HG03575 (cell line): ENCODE measurements around the gene RAB3IL1.

ENCODE experiments used
- ATAC-seq: cut with Tn5 transposase; IDR thresholded peaks from one replicate; pipeline ENCODE4 v1.9.1; 2021; ENCODE audit not compliant: unreplicated experiment, insufficient number of reproducible peaks, low FRiP score; ENCODE audit errors: extremely low read depth

Gene RAB3IL1

GRCh38 chr11:61923166-61924063 is 6.0 kb upstream of the RAB3IL1 start:
- no peak for ATAC-seq

DNA sequence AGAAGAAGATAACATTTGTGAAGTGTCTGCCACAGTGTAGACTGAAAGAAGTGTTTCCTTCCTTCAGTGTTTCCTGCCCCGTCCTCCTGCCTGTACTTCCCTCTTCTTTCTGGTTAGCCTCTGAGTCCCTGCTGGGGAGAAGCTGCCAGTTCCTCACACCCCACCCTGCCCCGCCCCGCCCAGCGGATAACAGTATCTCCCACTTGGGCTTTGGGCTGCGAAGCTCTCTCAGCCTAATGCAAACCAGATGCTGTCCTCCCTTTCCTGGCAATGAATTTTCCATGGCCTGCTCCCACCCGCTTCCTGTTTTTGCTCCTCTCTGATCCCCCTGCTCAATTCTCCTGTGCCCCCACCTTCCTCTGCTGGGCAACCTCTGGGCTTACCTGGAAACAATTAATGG is 5.2 kb upstream of the RAB3IL1 start:
- no peak for ATAC-seq

DNA sequence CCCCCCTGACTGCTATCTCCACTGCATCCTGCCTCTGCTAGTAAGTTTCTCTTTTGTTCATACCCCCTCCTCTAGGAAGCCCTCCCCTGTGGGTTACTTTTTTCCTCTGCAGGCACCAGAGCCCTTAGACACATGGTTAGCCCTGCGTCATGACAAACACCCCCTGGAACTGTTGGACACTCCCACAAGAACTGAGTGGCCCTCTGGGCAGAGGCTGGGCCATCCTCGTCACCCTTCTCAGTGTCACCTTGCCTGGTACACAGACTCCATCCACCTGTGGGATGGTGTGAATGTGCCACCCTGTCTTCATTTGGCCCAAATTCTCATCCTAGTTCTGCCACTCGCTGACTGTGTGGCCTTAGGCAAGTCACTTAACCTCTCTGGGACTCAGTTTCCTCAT is 4.1 kb upstream of the RAB3IL1 start:
- no peak for ATAC-seq

DNA sequence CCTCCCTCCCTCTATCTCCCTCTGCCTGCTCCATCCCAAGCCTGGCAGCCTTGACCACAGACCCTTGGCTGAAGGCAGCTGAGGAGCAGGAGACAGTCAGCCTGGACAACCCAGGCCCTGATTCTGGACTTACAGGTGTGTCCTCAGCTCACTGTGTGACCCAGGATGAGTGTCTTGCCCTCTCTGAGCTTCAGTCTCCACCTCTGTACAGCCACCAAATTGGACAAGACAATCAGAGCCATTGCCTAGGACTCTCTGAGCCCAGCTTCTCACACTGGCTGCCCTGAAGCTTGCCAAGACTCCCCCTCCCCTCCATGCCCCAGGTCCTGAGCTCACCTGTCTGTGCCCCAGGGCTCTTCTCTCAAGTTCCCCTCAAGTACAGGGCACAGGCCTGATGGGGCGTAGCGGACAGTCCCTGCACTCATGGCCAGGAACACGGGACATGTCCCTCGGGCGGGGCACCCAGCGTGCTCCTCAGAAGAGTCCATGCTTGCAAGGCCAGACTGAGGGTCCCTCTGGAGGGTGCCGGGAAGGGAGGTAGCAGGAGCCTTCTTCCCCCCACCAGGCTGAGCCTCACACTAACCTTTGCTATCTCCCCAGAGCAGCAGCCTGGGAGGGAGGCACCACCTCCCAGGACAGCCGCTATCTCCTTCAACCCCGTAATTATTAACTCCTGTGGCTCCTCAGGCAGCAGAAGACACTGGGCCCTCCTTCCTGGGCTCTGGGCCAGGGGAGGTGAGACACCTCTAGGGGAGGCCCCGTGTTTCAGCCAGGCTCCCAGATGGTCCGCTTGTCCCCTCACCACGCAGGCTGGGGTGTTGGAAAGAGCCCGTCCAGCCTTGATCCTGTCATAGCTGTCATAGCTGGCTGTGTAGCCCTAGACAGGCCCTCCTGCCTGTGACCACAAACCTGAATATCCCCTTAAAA is 2.6 kb upstream of the RAB3IL1 start:
- ATAC-seq = no peak

- ATAC-seq = no peak
Measured at GRCh38 chr11:61918938-61919704, 1.8 kb upstream of the RAB3IL1 start.

DNA sequence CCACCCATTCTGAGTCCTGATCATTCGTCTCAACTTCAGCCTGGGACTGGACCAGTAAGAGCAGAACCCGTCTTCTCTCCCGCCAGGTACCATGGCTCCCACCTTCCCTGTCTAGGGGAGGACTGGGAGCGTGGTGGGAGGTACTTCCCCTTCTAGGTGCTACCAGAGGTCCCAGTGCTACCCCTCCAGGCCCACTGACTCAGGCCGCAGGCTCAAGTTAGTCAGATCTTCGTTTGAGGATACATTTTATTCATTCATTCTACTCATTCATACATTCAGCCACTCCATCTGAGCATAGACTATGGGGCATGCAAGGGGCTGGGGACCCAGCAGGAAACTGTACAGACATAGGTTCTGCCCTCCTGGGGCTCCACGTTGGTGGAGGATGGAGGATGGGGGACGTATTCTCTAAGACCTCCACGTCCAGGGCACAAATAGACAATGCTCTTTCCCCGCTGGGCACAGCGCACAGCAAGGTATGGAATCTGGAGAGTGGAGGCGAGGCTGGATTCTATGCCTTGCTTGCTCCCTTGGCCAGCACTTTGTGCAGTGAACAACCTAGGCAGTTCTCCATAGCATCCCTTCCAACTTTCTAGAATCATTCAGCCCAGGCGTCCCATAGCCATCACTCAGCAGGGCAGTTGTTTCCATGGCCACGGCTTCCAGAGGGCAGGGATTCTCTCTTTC is 1.0 kb upstream of the RAB3IL1 start:
- no peak for ATAC-seq

GRCh38 chr11:61916737-61917333 is 531 bp downstream of the RAB3IL1 start:
- ATAC-seq = no peak

- no peak for ATAC-seq
Measured at GRCh38 chr11:61914471-61915171, 2.7 kb downstream of the RAB3IL1 start.

DNA sequence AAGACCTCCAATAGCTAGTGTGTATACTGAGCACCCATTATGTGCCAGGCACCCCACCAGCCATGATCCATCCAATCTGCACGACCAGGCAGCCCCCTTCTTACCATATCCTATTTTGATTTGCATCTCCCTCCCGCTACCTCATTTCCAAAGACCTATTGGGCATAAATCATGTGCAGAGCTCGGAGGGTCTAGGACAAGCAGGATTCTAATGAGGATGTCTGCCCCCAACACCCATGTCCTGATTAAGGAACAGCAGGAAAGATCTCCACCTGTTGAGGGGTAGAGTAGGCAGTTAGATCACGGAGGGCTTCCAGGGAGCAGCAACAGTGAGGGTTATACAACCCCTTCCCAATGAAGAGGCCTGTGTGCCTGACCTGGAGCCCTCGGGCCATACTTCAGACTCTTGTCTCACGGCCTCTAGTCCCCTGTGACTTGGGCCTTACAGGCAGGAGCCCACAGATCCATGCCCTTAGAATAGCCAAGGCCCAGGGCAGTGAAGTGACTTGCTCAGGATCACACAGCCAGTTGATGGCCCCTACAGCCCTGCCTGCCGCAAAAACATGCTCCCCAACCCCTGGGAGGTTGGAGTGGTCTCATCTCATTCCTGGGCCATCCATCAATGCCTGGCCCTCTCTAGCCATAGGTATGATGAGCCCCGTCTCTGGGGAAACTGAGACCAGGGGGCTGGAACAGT is 3.5 kb downstream of the RAB3IL1 start:
- ATAC-seq = no peak

DNA sequence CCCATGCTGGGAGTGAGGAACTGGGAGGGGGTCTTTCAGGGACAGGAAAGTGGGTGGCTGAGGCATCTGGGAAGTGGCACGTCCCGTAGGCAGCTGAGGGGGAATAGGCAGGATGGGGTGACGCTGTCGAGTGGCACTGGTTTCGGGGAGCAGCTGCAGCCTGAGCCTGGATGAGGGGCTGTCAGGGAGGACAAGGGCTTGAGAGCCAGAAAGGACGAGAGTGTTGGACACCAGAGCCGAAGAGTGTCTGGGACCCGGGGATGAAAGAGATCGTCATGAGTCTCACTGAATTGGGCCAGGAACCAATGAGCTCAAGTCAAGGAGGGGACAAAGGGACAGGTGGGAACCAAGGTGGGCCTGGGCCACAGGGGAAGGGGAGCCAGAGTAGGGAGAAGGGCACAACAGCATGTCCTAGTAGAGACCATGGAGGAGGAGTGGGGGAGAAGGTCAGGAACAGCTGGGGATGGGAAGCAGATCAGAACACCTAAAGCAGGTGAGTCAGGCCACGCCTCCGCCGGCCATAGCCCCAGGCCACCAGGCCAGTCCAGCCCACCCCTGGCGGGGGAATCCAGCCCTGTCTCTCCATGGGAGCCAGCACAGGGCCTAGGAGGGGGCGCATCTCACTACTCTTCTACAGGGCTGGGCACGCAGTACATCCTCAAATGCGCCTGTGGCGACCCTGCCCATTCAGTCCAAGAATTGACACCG is 4.2 kb downstream of the RAB3IL1 start:
- ATAC-seq = no peak

DNA sequence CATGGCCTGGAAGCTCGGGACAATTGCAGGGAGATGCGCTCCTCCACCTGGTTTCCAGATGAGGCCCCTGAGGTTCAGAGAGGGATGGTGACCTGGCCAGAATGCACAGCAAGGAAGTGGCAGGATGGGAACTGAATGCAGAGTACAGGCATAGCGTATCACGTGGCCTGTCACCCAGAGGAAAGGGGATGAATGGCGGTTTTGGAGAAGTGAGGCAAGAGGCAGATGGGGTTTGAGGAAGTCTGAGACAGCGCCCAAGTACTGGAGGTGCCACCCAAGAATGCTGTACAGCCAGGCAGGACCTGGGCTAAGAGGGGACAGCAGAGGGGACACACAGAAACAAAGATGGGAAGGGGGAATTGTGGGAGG is 4.9 kb downstream of the RAB3IL1 start:
- no peak for ATAC-seq

DNA sequence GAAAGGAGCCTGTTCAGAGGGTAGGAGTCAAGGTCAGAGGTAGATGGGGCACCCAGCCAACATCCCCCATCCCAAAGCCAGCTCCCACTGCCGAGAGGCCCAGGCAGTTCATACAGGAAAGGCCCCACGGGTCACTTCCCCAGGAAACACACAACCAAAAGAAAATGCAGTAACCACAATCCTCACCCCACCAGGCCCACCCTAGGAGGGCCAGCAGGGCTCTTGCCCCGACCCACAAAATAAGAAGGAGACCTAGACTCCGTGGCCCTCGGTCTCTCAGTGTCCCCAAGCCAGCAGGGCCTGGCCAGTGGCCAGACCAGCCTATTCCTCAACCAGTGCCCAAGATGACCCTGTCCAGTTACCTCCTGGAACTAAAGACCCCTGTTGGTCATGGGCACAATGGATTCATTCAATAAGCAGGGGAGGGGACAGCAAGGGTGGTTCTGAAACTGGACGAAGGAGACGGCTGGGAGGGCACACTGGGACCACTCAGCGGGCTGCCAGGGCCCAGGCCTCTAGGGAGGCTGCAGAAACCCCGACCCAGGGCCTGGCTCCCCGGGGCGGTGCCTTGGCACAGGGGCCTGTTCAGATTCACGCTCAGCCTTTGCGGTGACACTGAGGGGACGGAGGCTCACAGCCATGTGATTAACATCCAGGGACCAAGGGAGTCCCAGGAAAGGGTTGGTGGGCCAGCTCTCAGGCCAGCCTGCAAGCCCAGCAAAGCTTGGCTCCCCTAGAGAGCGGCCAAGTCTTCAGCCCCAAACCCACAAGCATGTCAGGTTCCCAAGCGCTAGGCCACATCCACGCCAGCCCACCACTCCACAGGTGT is 5.5 kb downstream of the RAB3IL1 start:
- no peak for ATAC-seq

GRCh38 chr11:61911128-61911700 is 6.2 kb downstream of the RAB3IL1 start:
- no peak for ATAC-seq

- ATAC-seq = no peak
Measured at GRCh38 chr11:61910187-61911127, 6.9 kb downstream of the RAB3IL1 start.
